ENCODE data around the gene FAM118B. TPM values are rescaled to one million over a fixed set of nuclear protein-coding genes. Genes with fewer than 3 reads are reported as not detected.

Gene FAM118B
- total RNA-seq, 3 donors from 2014 or later (not counting 1 experiment from before 2014, with no cell fraction given): 5.4 to 9.7 (median 7.8) TPM

- 59% methylated on average over 6 of the region's 6 CpGs for WGBS (ENCODE audit: insufficient coverage)
- no peak for TF ChIP-seq CTCF (IDR thresholded peaks at IDR 0.05)
- Histone ChIP-seq H3K4me3 (ENCODE audit: low read length) (no peak overlapping the region), H3K4me1 (ENCODE audit: control insufficient read depth, insufficient read depth, low read length) (peaks cover 31% of the 10 kb centered on the region), H3K36me3 (ENCODE audit: control insufficient read depth, insufficient read depth, low read length) (peaks cover 16% of the 10 kb centered on the region), H3K9me3 (ENCODE audit: control insufficient read depth, insufficient read depth, low read length) (no peaks in the 10 kb centered on the region), H3K27me3 (ENCODE audit: control insufficient read depth, insufficient read depth, low read length) (no peaks in the 10 kb centered on the region), H3K27ac (ENCODE audit: low read length) (peak overlapping the region; percentile 82)
- Mint-ChIP-seq H3K4me1 (peaks cover 48% of the 10 kb centered on the region in 2 donors), H3K27ac (peak overlapping the region; percentile 92 to 93), H3K36me3 (peaks cover 6% of the 10 kb centered on the region), H3K9me3 (no peaks in the 10 kb centered on the region), H3K27me3 (ENCODE audit: low read depth in 2 of 2) (no peaks in the 10 kb centered on the region), H3K4me3 (peak overlapping the region; percentile 79)
- intact Hi-C loops (cut with micrococcal nuclease): loop anchor here (1.0 to 2.0 kb wide), 7 partner anchors 18 to 169 kb away; partner anchors contain the start of genes FOXRED1 and SRPRA
- ATAC-seq (peak in 2 of 3 donors; percentile 5 to 9), DNase-seq (no peak)
Measured at GRCh38 chr11:126310992-126311310, 99.4 kb downstream of the FAM118B start.

DNA sequence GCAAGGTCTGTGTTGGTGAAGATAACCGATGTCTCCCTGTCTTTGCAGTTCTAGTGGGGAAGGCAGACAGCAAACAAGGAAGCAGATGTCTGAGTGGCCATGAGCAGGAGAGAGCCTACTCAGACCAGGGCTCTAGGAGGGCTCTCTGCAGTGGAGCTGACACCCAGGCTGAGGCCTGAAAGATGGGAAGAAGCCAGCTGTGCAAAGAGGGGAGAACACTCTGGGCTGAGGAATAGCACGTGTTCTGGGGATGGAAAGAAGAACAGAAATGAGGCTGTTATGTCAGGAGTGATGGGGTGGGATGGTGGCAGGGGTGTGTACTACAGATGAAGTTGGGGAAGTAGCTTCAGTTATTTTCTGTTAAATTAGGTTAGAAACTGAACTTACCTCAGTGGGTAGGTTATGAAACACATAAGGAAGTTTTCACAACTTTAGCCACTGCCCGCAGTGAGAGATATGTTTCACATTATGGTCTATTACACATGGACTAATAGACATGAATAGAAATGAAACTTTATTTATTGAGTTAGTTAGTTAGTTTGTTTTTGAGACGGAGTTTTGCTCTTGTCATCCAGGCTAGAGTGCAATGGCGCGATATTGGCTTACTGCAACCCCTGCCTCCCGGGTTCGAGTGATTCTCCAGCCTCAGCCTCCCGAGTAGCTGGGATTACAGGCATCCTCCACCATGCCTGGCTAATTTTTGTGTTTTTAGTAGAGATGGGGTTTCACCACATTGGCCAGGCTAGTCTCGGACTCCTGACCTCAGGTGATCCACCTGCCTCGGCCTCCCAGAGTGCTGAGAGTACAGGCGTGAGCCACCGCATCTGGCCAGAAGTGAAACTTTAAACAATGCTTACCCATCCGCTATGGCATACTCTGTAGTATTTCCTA is 100.1 kb downstream of the FAM118B start:
- 64% methylated on average over 13 of the region's 14 CpGs for WGBS (ENCODE audit: insufficient coverage)
- intact Hi-C loops (cut with micrococcal nuclease): loop anchor here (1.0 to 2.0 kb wide), 5 partner anchors 18 to 105 kb away; partner anchors contain the start of genes FOXRED1 and SRPRA
- Mint-ChIP-seq H3K4me1 (peaks cover 48 to 52% of the 10 kb centered on the region in 2 donors), H3K4me3 (peak overlapping the region; percentile 79), H3K27me3 (ENCODE audit: low read depth in 2 of 2) (no peaks in the 10 kb centered on the region), H3K36me3 (peaks cover 6% of the 10 kb centered on the region), H3K27ac (peak overlapping the region; percentile 92 to 93), H3K9me3 (no peaks in the 10 kb centered on the region)
- peaks cover 16% of the 10 kb centered on the region for H3K36me3 ChIP-seq (ENCODE audit: control insufficient read depth, insufficient read depth, low read length)
- no peak for TF ChIP-seq CTCF (IDR thresholded peaks at IDR 0.05)
- H3K27ac ChIP-seq (ENCODE audit: low read length): peak overlapping the region; percentile 82
- H3K4me3 ChIP-seq (ENCODE audit: low read length): no peak overlapping the region
- ATAC-seq (peak; percentile 60 to 79 (median 74)), DNase-seq (no peak)
- no peaks in the 10 kb centered on the region for H3K27me3 ChIP-seq (ENCODE audit: control insufficient read depth, insufficient read depth, low read length)
- H3K9me3 ChIP-seq (ENCODE audit: control insufficient read depth, insufficient read depth, low read length): no peaks in the 10 kb centered on the region
- H3K4me1 ChIP-seq (ENCODE audit: control insufficient read depth, insufficient read depth, low read length): peaks cover 31% of the 10 kb centered on the region

Other genes with a start within 250 kb of the FAM118B start
- under 1 TPM in 2 of 3 donors, not detected in 1; 0.25 to 0.38 TPM for gene CDON, start 148.9 kb upstream of the FAM118B start, total RNA-seq
- gene RPUSD4, start 132 bp upstream of the FAM118B start, total RNA-seq: 10 to 100 TPM; 27.1 to 41.7 (median 38.9) TPM
- gene SRPRA, start 57.1 kb downstream of the FAM118B start, total RNA-seq: 100 to 1,000 TPM; 188 to 225 (median 195) TPM
- gene FOXRED1, start 57.4 kb downstream of the FAM118B start, total RNA-seq: 10 to 100 TPM; 31.1 to 37.9 (median 31.3) TPM
- gene TIRAP, start 71.3 kb downstream of the FAM118B start, total RNA-seq: 10 to 100 TPM; 14.5 to 24.0 (median 19.5) TPM
- gene DCPS, start 92.3 kb downstream of the FAM118B start, total RNA-seq: 10 to 100 TPM; 20.1 to 25.8 (median 23.1) TPM
- gene ST3GAL4, start 143.9 kb downstream of the FAM118B start, total RNA-seq: 10 to 100 TPM; 43.3 to 57.6 (median 47.3) TPM

All from natural killer cell (primary cell).